H9 (cell line): ENCODE data around the gene EIF5A. TPM values are rescaled to one million over a fixed set of nuclear protein-coding genes. Genes with fewer than 3 reads are reported as not detected.
A peak's percentile ranks its signal among the peaks of the same experiment; 100 is the strongest.

Experiments
- DNase-seq: peaks from one replicate; pipeline ENCODE4 v3.0.0-alpha.2; 2017
- H2AFZ ChIP-seq: one replicate; pipeline ENCODE4 v1.6.1; 2013; ENCODE audit warnings: mild to moderate bottlenecking, low read length, control low read depth, moderate library complexity
- H2AK5ac ChIP-seq: 2 replicates; pipeline ENCODE4 v1.6.1; 2013; ENCODE audit warnings: low read length, control low read depth, mixed read lengths; ENCODE audit not compliant: insufficient read length
- H2BK120ac ChIP-seq: one replicate; pipeline ENCODE4 v1.6.1; 2013; ENCODE audit warnings: low read depth, mild to moderate bottlenecking, low read length, control low read depth, inconsistent platforms; ENCODE audit not compliant: poor library complexity, severe bottlenecking
- H2BK12ac ChIP-seq: 2 replicates; pipeline ENCODE4 v1.6.1; 2013; ENCODE audit warnings: low read length, control low read depth, mixed read lengths, low read depth; ENCODE audit not compliant: insufficient read length
- H2BK15ac ChIP-seq: 2 replicates; pipeline ENCODE4 v1.6.1; 2013; ENCODE audit warnings: low read depth, low read length, control low read depth
- H2BK20ac ChIP-seq: one replicate; pipeline ENCODE4 v1.6.1; 2013; ENCODE audit warnings: low read depth, mild to moderate bottlenecking, low read length, control low read depth, inconsistent platforms; ENCODE audit not compliant: poor library complexity, severe bottlenecking
- H2BK5ac ChIP-seq: 2 replicates; pipeline ENCODE4 v1.6.1; 2013; ENCODE audit warnings: low read length, control low read depth, mixed read lengths; ENCODE audit not compliant: insufficient read length
- H3K14ac ChIP-seq: 2 replicates; pipeline ENCODE4 v1.6.1; 2013; ENCODE audit warnings: low read length, control low read depth; ENCODE audit not compliant: insufficient read depth
- H3K18ac ChIP-seq: 2 replicates; pipeline ENCODE4 v1.6.1; 2013; ENCODE audit warnings: low read depth, mild to moderate bottlenecking, mixed read lengths, low read length, control low read depth; ENCODE audit not compliant: insufficient read length
- H3K23ac ChIP-seq: 2 replicates; pipeline ENCODE4 v1.6.1; 2013; ENCODE audit warnings: low read length, control low read depth, mixed read lengths, low read depth; ENCODE audit not compliant: insufficient read length
- H3K23me2 ChIP-seq: 2 replicates; pipeline ENCODE4 v1.6.1; 2013; ENCODE audit warnings: low read depth, mild to moderate bottlenecking, mixed read lengths, low read length, control low read depth; ENCODE audit not compliant: insufficient read length, poor library complexity, severe bottlenecking
- H3K27ac ChIP-seq: 2 replicates; pipeline ENCODE4 v1.5.1; 2013; ENCODE audit warnings: low read length, control low read depth, mixed read lengths, low read depth; ENCODE audit not compliant: insufficient read length
- H3K27me3 ChIP-seq: 2 replicates; pipeline ENCODE4 v1.6.1; 2013; ENCODE audit warnings: low read length, control low read depth, inconsistent platforms; ENCODE audit not compliant: insufficient read depth
- H3K4ac ChIP-seq: 2 replicates; pipeline ENCODE4 v1.6.1; 2013; ENCODE audit warnings: low read depth, mild to moderate bottlenecking, control low read depth, inconsistent platforms, low read length, moderate library complexity
- H3K4me1 ChIP-seq: 2 replicates; pipeline ENCODE4 v1.6.1; 2013; ENCODE audit warnings: low read length, control low read depth, inconsistent platforms; ENCODE audit not compliant: insufficient read depth
- H3K4me2 ChIP-seq: 2 replicates; pipeline ENCODE4 v1.6.1; 2013; ENCODE audit warnings: low read length, control low read depth, mixed read lengths; ENCODE audit not compliant: insufficient read length, insufficient read depth
- H3K56ac ChIP-seq: 2 replicates; pipeline ENCODE4 v1.6.1; 2013; ENCODE audit warnings: low read depth, mild to moderate bottlenecking, mixed read lengths, low read length, control low read depth; ENCODE audit not compliant: insufficient read length
- H3K79me1 ChIP-seq: 2 replicates; pipeline ENCODE4 v1.6.1; 2013; ENCODE audit warnings: low read depth, mild to moderate bottlenecking, moderate library complexity, low read length, control low read depth, inconsistent platforms; ENCODE audit not compliant: insufficient read depth, poor library complexity, severe bottlenecking
- H3K79me2 ChIP-seq: 2 replicates; pipeline ENCODE4 v1.6.1; 2013; ENCODE audit warnings: low read length, control low read depth, inconsistent platforms; ENCODE audit not compliant: insufficient read depth
- H3K9ac ChIP-seq: 2 replicates; pipeline ENCODE4 v1.6.1; 2013; ENCODE audit warnings: low read length, control low read depth, mixed read lengths; ENCODE audit not compliant: insufficient read length; ENCODE audit errors: extremely low read depth
- H3K9me3 ChIP-seq: one replicate; pipeline ENCODE4 v1.6.1; 2013; ENCODE audit warnings: low read depth, low read length, inconsistent platforms; ENCODE audit not compliant: control insufficient read depth
- H3T11ph ChIP-seq: one replicate; pipeline ENCODE4 v1.6.1; 2013; ENCODE audit warnings: mild to moderate bottlenecking, low read length, control low read depth, inconsistent platforms
- H4K20me1 ChIP-seq: one replicate; pipeline ENCODE4 v1.6.1; 2013; ENCODE audit not compliant: control insufficient read depth, insufficient read length, insufficient read depth
- H4K5ac ChIP-seq: 2 replicates; pipeline ENCODE4 v1.6.1; 2013; ENCODE audit warnings: low read depth, mild to moderate bottlenecking, mixed read lengths, low read length, control low read depth; ENCODE audit not compliant: insufficient read length
- H4K8ac ChIP-seq: replicated peaks from 2 replicates; pipeline ENCODE4 v1.6.1; 2013; ENCODE audit warnings: low read length, control low read depth, mixed read lengths, low read depth; ENCODE audit not compliant: insufficient read length
- H4K91ac ChIP-seq: 2 replicates; pipeline ENCODE4 v1.6.1; 2013; ENCODE audit warnings: low read depth, mild to moderate bottlenecking, moderate library complexity, mixed read lengths, low read length, control low read depth; ENCODE audit not compliant: insufficient read length
- H3K27ac Mint-ChIP-seq, 3 experiments: 2 replicates in 2 of 3; 3 replicates in 1 of 3; pipeline ENCODE4 v1.8.0; 2020 to 2021; ENCODE audit warnings: mixed read lengths in 3 of 3, mild to moderate bottlenecking in 1 of 3, moderate library complexity in 1 of 3
- H3K27me3 Mint-ChIP-seq: 2 replicates; pipeline ENCODE4 v1.8.0; 2021; ENCODE audit warnings: low read depth, mild to moderate bottlenecking, moderate library complexity, mixed read lengths
- H3K36me3 Mint-ChIP-seq, 3 experiments: 2 replicates in 2 of 3; 3 replicates in 1 of 3; pipeline ENCODE4 v1.8.0; 2020 to 2021; ENCODE audit warnings: low read depth in 3 of 3, mixed read lengths in 3 of 3; ENCODE audit not compliant: insufficient read depth in 1 of 3
- H3K4me1 Mint-ChIP-seq, 2 experiments: 2 replicates each; pipeline ENCODE4 v1.8.0; 2020; ENCODE audit warnings: mixed read lengths in 2 of 2
- H3K4me3 Mint-ChIP-seq, 2 experiments: 2 replicates in 1 of 2; 3 replicates in 1 of 2; pipeline ENCODE4 v1.8.0; 2020 to 2021; ENCODE audit warnings: mild to moderate bottlenecking in 2 of 2, mixed read lengths in 2 of 2, moderate library complexity in 1 of 2
- H3K9me3 Mint-ChIP-seq, 2 experiments: 2 replicates in 1 of 2; 3 replicates in 1 of 2; pipeline ENCODE4 v1.8.0; 2020; ENCODE audit warnings: mild to moderate bottlenecking in 2 of 2, mixed read lengths in 2 of 2, moderate library complexity in 1 of 2
- CTCF ChIP-seq: fragments of 200-600 bp; sonication (generic); conservative IDR thresholded peaks from 3 replicates; pipeline ENCODE4 v1.8.0; 2021; ENCODE audit warnings: antibody characterized with exemption, mild to moderate bottlenecking
- WGBS: extraction: QIAGEN DNeasy Blood & Tissue Kit; methylation state at CpG from one replicate; pipeline ENCODE4 v1.1.7; 2013; ENCODE audit warnings: missing lambda C conversion rate, low lambda C conversion rate, mixed read lengths; ENCODE audit not compliant: insufficient read length; ENCODE audit errors: extremely low coverage; 5-methylcytosine and 5-hydroxymethylcytosine counted together
- total RNA-seq: library from RNA; stranded (reverse); gene quantifications from 2 replicates; pipeline ENCODE4 v1.2.1, GENCODE V29; 2021

The EIF5A gene
- total RNA-seq, 1 experiment from 2014 or later = 978 TPM

GRCh38 chr17:7296189-7296861 lies 11.1 kb upstream of the EIF5A start:
- H3K4me2 ChIP-seq = peak overlapping the region; percentile 73
- H2BK5ac ChIP-seq = no peak overlapping the region
- no peak overlapping the region for H3K4ac ChIP-seq
- H3K9ac ChIP-seq = no peak overlapping the region
- H3K9me3 Mint-ChIP-seq = peaks cover 3% of the 10 kb centered on the region in 2 experiments; a peak in 3 of 5 replicates
- WGBS = no CpG with 5 or more reads among the region's 51 CpGs
- H3K4me1 ChIP-seq = peaks cover 4% of the 10 kb centered on the region; the same call in 1 of the 2 replicates
- peaks cover 74% of the 10 kb centered on the region for H3K27me3 Mint-ChIP-seq
- peaks cover 10 to 22% of the 10 kb centered on the region in 2 experiments for H3K4me1 Mint-ChIP-seq
- H3K23me2 ChIP-seq = peaks cover 4% of the 10 kb centered on the region
- no peak overlapping the region for H4K91ac ChIP-seq
- no peak overlapping the region for H3K27ac ChIP-seq
- H3K18ac ChIP-seq = peak overlapping the region; percentile 28
- no peak overlapping the region; a peak in 1 of 7 replicates for H3K27ac Mint-ChIP-seq
- H3K36me3 Mint-ChIP-seq = peaks cover 0 to 3% (median 0%) of the 10 kb centered on the region in 3 experiments; a peak in 2 of 7 replicates
- no peak overlapping the region for H2AFZ ChIP-seq
- H3K23ac ChIP-seq = no peak overlapping the region
- H3K79me2 ChIP-seq = no peaks in the 10 kb centered on the region
- no peaks in the 10 kb centered on the region for H3K79me1 ChIP-seq
- no peak overlapping the region for H2AK5ac ChIP-seq
- H3K9me3 ChIP-seq = no peaks in the 10 kb centered on the region
- peaks cover 2% of the 10 kb centered on the region for H3K27me3 ChIP-seq
- TF ChIP-seq CTCF = peak; percentile 97
- no peak overlapping the region for H3K56ac ChIP-seq
- H4K5ac ChIP-seq = no peak overlapping the region
- peak; percentile 96 for DNase-seq
- H2BK20ac ChIP-seq = no peak overlapping the region
- H4K8ac ChIP-seq = no peak overlapping the region
- H2BK12ac ChIP-seq = no peak overlapping the region
- H4K20me1 ChIP-seq = no peaks in the 10 kb centered on the region
- no peak overlapping the region for H2BK120ac ChIP-seq
- no peak overlapping the region for H3T11ph ChIP-seq
- H2BK15ac ChIP-seq = no peak overlapping the region
- peak overlapping the region; percentile 14 to 83; a peak in 4 of 5 replicates for H3K4me3 Mint-ChIP-seq
- H3K14ac ChIP-seq = no peak overlapping the region
